Non-pigmented ciliary epithelial cell (primary cell): ENCODE results near the gene KCNAB3.

Experiments
- DNase-seq: peaks from one replicate; pipeline ENCODE4 v3.0.0-alpha.2; 2010; ENCODE audit warnings: low read depth

KCNAB3 gene

DNA sequence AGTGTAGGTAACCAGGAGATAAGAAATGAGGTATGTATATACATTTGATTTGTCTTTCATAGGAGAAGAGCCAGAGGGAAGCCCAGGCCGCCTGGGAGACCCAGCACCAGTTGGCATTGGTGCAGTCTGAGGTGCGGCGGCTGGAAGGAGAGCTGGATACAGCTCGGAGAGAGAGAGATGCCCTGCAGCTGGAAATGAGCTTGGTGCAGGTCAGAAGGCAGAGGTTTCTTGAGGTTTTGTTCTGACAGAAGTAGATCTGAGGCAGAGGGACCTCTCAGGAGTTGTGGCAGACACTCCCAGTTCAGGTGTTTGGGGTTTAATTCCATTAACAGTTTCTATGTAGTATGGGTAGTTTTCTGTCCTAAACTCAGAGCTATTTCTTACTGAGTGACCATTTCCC is 10.4 kb upstream of the KCNAB3 start:
- DNase-seq: no peak

DNA sequence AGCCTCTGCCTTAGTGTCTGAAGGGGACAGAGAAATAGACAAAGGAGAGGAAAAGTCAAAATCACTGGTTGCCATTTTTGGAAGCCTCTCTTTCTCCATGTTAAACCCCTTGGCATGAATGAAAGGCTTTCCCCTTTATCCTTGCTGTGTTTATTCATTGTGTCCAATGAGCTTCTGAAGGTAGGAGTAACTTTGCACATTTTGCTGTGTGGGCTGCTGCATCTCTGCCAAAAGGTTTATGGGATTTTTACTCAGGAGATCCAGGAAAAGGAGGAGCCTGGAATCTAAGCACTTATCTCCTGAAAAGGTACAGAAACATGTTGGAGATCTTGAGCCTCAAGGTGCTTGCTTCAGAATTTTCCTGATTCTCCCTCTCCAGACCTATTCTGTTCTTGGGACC is 6.2 kb upstream of the KCNAB3 start:
- DNase-seq: no peak

DNA sequence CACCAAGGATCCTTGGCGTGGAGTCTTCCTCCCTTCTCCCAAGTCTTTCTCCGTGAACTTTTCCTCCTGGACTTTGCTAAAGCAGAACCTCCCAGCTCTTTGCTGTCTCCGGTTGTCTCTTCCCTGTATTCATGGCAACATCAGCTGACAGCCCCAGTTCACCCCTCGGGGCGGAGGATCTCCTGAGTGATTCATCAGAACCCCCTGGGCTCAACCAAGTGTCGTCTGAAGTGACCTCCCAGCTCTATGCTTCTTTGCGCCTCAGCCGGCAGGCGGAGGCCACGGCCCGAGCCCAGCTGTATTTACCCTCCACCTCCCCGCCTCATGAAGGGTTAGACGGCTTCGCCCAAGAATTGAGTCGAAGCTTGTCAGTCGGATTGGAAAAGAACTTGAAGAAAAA is 3.3 kb upstream of the KCNAB3 start:
- DNase-seq: no peak

DNA sequence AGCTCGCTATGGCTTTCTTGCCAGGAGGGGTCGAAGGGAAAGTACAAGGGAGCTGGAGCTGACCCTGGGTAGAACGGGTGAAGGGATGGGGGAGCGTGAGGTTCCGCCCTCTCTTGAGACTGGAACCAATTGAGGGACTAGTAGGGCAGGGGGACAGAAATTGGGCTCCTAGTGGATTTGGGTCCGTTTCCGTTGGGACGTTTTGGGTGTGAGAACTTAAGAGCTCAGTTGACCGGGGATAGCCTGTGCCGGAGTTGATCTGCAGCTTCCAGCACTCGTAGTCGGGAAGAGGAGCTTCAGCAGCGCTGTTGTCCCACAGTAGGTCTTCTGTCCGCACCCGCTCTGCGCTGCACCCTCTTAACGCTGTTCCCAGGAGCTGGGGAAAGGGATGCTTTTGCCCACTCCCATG is 2.8 kb upstream of the KCNAB3 start:
- no peak for DNase-seq

DNA sequence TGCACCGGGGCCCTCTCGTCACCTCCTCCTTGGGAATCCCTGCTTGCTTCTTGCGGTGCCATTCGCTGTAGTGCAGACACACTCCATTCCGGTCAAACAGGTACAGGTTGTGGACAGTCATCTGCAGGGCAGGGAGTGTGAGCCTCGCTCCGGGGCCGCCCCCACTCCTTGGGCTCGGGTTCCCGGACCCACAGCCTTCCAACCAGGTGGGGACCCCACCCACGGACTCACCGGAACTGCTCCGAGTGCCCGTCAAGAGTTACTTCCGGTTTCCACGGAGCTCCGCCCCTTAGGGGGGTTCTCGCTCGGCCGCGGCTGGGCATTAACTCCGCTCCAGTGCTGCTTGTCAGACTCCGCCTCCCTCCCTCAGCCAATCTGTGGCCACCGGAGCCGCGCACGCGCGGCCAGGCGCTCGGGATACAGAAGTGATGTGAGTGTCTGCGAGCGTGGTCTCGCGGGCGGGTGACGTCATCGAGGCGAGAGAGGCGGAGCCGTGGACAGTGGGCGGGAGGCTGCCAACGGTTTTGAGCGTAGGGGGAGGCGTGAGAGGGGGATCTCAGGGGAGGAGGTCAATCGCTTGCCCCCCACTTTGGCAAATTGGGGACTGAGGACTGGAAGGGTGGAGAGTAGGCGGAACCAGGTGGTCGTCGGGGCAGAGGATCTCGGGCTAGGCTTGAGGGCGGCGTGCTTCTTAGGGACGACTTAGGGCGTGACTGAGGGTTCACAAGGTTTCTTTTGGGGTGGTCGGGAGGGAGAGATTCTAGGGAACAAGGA is 2.2 kb upstream of the KCNAB3 start, which contains the start of the genes CNTROB and TRAPPC1:
CNTROB (plus strand) TSS at position 498 of the 774 bp plus-strand sequence. CDS start 874 bp downstream, outside the sequence.
TRAPPC1 (minus strand) TSS at position 238 of the 774 bp plus-strand sequence; CDS start at position 121, 117 bp downstream.
- DNase-seq: peak; percentile 95

DNA sequence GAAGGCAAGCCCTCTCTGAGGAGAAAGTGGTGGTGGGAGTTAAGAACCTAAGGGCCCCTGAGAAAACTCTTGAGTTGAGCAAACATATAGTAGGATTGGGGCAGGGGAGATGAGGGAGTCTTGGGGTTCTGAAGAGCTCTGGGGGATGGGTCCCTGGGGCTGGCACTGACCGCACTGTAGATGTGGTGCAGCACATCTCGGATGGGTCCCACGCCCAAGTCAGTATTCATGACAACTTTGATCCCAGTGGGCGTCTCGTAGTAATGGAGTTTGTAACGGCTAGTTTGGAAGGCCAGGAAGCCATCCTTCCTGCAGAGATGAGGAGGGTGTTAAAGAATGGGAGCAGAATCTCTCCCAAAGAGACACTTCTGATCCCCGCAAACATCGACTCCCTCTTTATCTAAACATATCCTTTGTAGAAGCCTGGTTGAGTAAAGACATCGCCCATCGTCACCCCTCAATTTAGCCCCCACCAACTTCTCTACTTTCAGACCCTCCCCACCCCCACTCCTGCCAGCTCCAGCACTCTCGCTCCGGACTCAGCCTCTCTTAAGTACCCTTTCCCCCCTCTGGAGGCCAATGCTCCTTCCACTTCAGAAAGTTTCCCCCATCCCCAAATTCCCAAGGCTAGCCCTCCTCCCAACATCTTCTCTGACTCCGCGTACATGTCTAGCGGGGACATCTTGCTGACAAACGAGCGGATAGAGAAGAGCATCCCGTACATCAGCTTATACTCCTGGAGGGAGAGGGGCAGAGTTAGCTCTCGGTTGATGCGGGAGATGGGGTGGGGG is 1.4 kb upstream of the KCNAB3 start:
- DNase-seq: no peak

DNA sequence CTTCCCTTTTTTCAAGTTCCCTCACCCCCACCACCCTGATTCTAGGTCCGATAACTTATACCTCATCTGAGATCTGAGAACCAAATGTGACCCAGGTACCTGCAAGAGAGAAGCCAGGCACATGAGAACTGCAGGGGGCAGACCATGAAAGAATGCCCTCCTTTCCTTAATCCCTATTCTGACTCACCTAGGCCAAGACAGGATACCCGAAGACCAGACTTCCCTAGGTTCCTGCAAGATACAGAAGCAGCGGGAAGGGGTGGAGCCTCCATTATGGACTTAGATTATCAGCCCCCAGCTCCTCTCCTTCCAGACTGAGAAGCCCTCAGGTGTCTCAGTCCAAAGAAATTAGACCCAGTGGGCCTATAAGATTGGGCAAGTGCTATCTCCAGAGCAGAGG is 2.1 kb downstream of the KCNAB3 start:
- no peak for DNase-seq

DNA sequence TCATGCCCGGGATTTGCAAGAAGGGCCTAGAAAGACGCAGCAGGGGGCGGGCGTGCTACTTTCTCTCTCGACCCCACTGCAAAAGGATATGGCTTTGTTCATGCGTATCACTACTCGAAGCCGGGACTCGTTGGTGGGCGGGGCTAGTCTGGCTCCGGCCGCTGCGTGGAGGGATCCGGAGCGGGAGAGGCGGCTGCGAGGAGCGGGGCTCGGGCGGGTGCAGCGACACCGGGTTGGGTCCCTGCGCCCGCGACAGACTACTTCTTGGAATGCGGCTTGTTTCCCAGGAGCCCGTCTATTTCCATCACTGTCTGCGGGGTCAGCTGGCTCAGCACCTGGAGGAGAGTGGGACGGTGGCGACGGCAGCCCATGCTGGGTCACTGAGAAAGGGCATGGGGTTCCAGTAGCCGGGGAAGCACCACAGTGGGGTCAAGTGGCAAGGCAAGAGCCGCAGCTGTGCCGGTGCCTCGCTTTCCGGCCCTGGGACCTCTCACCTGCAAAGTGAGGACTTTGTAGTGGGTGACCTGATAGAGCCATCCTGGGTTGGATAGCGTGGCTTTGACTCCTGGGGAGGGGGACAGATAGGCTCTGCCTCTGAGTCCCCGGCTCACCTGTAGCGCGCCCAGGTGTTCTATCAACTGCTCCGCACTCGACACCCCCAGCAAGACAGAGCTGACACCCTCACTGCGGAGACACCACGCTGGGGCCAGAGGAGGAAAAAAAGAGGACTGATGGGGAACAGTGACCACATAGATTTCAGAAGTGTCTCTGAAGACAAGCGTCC is 6.6 kb downstream of the KCNAB3 start:
- DNase-seq: no peak

DNA sequence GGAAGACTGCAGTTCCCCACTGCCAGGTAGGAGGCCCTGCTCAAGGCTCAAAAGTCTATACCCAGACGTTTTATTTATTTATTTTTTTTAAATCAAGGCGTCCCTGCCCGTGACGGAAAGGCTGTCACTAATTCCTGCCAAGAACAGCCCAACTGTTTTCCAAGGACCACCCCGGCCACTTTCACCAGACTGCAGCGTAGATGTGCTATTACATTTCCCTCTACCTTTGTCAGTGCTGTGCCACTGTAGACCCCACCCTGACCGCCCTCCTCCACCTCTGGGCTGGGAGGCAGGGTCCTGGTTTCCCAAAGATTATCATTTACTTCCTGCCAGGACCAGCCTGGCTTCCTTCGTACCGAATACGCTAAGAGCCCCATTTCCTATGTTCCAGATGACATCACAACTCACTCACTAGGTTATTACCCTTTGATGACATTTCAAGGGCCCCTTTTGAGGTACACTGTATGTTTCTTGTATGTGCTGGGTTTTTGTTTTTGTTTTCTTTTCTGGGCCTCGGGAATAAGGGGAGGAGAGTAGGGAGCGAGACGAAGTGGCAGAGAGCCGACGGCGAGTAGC is 7.3 kb downstream of the KCNAB3 start:
- no peak for DNase-seq

DNA sequence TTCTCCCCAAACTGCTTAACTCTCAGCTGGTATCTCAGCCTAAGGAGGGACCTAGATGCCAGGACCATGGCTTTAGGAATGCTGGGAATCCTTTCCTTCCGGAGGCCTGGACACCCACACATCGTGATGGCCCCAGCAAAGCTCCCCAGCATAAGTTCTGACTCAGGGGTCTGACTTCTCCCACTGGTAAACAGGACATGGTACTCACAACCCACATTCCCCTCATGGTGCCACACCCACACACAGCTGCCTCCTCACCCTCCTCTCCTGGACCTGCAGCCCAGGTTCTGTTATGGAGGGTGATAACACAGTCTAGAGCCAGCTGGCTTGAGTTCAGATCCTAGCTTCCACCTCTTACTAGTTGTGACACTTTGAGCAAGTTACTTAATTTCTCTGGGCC is 12.8 kb downstream of the KCNAB3 start:
- DNase-seq: peak; percentile 50

DNA sequence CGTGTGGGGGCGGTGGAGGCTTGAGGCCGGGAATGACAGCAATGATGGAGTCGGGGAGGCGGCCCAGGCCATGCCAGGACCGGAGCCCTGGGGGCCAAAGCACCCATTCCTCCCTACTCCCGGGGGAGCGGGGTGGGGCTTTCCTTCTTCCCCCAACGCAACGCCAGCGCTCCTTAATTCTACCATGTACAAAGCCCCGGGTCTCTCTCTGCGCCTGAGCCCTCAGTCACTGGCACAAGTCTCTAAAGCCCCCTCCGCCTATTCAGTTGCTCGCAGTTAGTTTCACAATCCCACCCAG is 13.3 kb downstream of the KCNAB3 start:
- no peak for DNase-seq

DNA sequence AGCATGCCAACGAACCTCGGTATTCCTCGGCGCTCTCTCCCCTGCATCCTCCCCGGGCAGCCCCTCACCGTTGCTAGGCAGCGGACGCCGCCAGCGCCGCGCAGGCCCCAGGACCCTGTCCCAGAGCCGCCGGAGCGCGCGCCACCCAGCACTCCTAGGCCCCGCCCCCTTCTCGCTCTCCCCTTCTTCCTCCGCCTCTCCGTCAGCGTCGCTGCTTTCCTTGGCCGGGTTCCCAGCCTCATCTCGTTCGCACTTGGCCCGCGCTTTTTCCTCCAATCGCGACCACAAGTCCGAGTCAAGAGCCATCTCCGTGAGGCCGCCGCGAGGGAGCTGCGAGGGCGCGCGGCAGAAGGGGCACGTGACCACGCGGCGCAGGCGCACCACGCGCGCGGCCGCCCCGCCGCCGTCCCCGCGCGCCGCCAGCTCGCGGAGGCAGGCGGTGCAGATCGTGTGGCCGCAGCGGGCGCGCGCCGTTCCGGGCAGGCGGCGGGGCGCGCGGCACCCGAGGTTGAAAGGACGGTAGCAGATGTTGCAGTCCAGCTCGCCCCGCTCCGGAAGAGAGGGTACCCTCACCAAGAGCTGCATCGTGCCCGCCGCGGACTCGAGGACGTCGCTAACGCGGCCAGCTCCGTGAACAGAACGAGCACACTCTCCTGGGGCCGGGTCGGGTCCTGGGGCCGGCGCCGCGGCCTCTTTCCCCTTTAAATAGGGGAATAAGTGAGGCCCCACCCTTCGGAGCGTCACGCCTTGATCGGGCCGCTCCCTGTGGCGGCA is 13.9 kb downstream of the KCNAB3 start, which contains the start of gene RNF227:
RNF227 (minus strand) TSS at position 679 of the 774 bp plus-strand sequence; CDS start at position 585, 94 bp downstream.
- DNase-seq: peak; percentile 83

DNA sequence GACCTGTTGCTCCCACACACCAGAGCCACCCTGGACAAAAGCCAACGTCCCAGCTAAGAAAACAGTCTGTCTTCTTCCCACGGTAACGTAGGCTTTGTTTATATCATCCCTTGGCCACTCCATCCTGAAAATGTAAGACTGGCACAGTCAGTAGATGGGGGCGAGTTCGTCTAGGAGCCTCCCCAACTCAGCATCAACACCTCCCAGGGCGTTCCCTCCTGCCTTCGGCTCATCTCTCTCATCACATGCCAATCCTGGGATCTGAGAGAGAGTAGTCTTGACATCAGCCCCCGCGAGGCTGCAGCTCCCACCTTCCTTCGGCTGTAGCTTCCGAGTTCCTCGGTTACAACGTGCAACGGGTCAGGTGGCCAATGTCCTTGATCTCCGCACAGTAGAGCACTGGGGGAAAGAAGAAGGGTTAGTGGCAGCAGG is 14.5 kb downstream of the KCNAB3 start:
- no peak for DNase-seq

DNA sequence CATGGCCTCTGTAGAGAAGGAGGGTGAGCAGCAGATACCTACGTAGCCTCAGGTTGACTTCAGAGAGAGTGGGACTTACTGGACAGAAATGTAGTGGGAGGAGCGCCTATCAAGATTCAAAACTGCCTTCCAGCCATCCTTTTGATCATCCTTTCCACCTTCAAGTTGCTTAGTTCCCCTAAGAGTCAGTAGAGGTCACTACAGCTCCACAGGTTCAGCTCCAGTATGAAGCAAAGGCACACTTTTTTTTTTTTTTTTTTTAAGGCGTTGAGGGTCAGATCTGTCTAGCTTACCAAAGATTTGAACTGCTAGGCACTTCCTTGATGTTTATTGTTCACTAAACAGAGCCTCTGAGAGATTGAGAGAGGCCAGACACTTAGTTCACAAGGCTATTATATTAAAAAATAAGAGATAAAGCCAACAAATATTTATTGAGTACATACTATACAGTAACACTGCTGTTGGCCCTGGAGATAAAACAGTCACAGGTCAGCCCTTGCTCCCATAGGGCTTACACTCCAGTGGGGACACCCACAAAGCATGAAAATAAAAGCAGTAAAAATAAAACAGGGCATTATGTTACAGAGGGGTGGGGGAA is 16.6 kb downstream of the KCNAB3 start:
- no peak for DNase-seq

DNA sequence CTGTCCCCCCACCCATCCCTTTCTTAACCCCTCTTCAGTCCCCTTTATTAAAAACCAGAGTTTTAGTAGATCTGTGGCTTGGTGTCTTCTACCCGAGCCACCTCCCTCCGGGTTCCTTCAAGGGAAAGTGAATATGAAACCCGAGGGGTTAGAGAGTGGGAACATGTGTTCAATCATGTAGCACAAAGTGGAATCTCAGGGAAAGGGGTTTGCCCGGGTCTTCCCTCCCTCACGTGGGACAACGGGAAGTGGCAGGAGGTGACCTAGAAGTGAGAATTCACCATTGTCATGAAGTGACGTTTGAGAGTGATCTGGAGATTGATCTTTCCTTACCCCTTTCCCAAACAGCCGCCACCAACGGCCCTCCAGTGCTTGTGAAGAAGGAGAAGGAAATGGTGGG is 18.5 kb downstream of the KCNAB3 start:
- DNase-seq: no peak

DNA sequence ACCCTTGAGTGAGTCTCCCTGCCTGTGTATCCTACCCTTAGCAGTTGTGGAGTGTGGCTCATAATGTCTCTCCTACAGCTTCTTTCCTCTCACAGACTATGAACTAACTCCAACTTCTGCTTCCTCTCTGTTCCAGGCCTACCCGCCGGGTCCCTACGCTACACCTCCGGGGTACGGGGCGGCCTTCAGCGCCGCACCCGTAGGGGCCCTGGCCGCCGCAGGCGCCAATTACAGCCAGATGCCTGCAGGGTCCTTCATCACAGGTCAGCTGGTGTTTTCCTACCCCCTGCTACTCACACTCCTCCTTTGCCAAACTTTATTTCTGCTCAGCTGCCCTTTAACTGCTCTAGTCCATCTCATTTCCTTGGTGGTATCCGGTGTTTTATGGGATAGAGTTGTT is 18.9 kb downstream of the KCNAB3 start:
- DNase-seq: no peak

DNA sequence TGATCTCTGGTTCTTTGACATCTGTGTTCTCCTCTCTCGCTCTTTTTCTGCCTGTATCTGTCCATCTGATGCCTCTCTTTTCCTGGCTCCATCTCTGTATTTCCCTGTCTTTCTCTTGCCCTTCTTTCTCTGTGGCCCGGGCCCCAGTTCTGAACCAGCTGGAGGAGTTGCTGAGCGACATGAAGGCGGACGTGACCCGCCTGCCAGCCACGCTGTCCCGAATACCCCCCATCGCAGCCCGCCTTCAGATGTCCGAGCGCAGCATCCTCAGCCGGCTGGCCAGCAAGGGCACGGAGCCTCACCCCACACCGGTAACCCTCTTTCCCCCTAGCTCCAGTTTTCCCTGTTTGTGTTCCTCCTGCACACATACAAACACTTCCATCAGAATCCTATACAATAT is 19.4 kb downstream of the KCNAB3 start:
- no peak for DNase-seq

DNA sequence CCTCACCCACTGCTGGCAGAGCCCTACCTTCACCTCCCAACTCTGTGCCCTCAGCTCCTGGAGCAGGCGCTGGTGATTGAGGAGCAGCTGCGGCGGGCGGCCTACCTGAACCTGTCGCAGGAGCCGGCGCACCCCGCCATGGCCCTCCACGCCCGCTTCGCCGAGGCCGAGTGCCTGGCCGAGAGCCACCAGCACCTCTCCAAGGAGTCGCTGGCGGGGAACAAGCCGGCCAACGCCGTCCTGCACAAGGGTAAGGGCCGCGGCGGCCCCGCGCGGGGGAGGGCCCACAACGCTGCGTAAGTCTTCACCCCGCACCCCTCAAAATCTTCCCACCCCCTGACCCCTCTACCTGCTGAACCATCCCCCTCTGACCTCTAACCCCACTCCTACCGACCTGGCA is 20.6 kb downstream of the KCNAB3 start:
- DNase-seq: no peak

DNA sequence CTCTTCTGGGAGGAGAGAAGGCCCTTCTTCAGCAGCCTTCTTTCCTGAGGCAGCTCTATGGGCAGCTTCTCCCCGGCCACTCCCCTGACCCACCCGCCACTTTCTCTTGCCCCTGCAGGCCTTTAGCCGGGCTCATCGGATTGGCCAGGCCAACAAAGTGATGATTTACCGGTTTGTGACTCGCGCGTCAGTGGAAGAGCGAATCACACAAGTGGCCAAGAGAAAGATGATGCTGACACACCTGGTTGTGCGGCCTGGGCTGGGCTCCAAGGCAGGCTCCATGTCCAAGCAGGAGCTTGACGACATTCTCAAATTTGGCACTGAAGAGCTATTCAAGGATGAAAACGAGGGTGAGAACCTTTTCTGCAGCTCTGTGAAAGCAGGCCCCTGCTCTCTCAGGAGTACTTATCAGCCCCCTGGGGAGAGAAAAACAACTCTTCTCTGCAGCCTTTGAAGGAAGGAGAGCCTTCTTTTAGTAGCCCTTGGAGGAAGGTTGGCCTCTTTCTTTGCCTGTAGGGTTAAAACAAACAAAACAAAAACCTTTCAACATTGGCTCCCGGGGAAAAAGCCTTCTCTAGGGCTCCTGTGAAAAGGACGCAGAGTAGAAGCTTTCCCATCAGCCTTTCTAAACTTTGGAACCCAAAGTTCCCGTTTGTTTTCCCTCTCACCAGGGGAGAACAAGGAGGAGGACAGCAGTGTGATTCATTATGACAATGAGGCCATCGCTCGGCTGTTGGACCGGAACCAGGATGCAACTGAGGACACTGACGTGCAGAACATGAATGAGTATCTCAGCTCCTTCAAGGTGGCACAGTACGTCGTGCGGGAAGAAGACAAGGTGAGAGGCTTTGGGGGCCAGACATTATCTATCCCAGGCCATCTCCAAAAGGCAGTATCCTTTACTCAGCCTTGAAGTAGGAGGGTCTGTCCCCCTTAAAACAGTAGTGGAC is 26.2 kb downstream of the KCNAB3 start:
- DNase-seq: no peak

DNA sequence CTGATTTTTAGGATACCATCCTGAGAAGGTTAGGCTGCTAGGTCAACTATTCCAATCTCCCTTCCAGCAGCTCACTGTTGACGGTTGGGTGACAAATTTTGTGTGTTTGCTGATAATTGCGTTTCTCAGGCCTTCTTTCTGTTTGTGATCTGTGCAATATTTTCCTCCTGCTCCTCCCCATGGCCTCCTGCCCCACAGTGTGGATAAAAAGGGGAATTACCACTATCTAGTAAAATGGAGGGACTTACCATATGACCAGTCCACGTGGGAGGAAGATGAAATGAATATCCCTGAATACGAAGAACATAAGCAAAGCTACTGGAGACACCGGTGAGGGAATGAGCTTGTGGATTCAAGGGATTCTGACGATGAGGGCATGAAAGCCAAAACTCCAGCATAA is 31.9 kb downstream of the KCNAB3 start:
- DNase-seq: no peak
